CD4-positive, alpha-beta T cell treated with Interleukin-15 for 1 hour (primary cell): ENCODE measurements around the gene TMEM209.
"Not testable (repeated sequence)": the region's sequence is repeated elsewhere in the genome, so short reads cannot be mapped to it uniquely, and the experiment has no call there.

Experiments used
- DNase-seq: peaks from one replicate; pipeline ENCODE4 v3.0.0-alpha.2; 2020

The TMEM209 gene

DNA sequence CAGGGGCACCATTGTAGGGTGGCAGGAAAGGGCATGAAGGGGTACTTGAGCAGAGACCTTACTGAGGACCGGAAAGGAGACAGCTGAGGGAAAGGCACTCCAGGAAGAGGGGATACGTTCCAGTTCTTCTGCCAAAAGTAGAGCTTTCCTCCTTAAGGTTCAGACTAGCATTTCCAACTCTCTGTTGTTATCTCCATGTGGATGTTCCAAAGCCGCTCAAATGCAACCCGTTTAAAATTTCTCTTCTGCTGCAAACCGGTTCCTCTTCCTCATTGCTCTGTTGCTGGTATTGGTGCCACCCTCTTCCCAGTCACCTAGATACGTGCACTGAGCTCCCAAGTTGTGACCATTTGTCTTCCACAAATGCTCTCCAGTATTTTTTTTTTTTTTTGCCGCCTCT, 47.5 kb downstream of the TMEM209 start:
- DNase-seq: no peak

DNA sequence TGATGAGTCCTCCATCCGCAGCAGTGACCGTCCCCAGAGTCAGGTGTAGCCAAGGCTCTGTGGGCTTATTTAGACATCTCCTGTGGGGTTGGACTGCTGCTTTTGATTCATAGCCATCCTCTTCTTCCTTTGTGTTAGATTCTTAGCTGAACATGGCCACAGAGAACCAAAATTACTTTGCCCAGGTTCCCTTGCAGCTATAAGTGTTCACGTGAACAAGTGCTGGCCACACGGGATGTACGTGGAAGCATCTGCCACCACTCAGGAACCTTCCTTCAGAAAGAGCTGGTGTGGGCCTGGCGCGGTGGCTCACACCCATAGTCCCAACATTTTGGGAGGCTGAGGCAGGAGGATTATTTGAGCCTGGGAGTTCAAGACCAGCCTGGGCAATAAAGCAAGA, 49.1 kb downstream of the TMEM209 start:
- DNase-seq: no peak

DNA sequence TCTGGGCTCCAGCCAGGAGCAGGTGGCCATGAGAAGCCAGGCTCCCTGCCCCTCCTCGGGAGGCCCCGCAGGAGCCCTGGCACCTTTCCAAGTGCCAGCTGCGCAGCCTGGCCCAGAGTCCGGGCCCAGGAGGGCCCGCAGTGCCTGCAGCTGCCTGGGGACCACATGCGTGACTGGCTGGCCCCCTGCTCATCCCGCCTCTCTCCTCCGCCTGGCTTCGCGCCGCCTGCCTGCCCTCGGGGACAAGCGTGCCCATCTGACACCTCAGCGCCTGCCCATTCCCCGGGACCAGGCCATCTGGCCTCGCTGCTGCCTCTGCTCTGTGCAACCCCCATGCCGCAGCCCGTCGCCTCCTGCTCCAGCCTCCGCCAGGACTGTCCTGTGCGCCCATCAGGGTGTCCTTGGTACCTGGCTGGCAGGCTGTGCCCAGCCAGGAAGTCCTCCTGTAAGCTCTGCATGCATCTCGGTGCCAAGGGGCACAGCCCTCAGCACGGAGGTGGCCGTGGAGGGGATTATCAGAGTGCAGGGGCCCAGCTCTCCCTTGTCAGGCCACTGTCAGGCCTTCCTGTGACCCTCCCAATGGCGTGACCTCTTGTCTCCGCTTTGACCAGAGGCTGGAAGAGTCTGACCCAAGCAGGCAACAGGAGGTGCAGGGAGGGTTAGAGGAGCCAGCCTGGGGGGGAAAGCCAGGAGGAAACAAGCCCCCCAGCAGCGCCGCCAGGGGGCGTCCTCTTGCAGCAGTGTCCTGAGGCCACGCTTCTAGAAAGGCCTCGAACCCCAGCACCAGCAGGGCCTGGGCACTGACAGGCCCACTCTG, 50.5 kb downstream of the TMEM209 start:
- no peak for DNase-seq

DNA sequence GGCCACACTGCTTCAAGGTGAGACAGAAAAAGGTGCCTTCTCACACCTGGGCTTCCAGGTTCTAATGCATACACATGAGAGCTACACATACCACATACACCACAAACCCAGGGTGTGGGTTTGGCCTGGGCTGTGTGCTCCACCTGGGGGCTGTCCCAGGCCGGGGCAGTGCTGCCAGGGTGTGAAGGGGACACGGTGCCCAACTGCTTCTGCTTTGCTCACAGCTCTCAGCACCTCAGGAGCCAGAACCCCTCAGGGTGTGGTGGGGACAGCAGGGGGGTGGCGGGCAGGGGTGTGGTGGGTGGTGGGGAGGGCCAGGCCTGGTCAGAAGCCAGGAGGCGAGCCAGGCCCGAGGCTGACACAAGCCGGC, 51.1 kb downstream of the TMEM209 start:
- no peak for DNase-seq

DNA sequence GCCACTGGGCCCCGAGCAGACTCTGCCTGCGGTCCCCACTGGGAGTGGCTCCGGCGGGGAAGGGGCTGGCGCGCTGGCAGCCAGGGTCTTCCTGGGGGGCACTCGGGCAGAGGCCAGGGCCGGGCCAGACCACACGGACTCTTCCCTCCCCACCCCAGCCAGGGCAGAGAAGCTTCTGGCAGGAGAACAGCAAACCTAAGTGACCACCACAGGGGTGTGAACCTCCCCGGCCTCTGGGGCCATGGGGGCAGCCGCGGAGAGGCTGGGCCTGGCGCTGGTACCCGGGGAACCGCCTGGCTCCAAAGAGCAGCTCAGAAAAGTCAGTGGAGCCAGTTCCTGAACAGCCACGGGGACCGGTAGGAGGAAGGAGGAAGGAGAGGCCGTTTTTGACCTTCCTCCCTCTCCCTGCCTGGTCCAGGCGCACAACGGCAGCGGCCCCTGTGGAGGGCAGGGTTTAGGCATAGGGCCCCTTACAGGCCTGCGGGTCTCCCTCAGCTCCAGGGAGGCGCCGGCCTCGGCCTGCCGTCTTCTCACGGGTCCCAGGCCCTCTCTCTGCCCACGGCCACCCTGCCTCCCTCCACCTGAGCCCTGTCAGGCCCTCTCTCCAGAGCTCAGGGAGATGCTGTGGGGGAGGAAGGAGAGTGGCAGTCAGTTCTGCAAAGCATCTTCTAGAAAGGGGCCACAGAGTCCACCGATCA, 51.8 kb downstream of the TMEM209 start:
- DNase-seq: no peak

DNA sequence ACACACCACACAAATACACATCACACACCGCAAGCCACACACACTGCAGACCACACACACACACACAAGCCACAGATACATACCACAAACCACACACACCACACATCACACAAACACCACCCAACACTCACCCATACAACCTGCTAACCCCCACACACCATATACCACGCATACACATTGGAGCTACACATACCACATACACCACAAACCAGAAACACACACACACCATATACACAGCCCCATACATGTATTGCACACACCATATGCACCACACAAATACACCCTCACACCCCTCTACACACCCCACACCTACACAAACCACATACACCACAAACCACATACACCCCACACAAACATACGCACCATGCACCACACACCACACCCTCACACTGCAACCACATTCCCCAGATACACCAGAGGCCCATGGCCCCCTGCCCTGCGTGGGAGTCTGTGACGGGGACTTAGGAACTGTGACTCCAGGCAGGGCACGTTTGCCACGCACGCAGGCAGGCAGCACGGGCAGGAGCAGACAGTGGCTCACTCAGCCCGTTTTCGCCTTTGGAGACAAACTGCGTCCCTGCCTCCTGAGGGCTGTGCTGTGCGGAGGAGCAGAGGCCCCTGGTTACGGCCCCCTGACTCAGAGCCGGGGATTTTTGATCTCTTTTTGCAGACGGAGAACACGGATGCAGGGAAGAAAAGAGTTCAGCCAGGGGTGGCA, 52.6 kb downstream of the TMEM209 start:
- no peak for DNase-seq

DNA sequence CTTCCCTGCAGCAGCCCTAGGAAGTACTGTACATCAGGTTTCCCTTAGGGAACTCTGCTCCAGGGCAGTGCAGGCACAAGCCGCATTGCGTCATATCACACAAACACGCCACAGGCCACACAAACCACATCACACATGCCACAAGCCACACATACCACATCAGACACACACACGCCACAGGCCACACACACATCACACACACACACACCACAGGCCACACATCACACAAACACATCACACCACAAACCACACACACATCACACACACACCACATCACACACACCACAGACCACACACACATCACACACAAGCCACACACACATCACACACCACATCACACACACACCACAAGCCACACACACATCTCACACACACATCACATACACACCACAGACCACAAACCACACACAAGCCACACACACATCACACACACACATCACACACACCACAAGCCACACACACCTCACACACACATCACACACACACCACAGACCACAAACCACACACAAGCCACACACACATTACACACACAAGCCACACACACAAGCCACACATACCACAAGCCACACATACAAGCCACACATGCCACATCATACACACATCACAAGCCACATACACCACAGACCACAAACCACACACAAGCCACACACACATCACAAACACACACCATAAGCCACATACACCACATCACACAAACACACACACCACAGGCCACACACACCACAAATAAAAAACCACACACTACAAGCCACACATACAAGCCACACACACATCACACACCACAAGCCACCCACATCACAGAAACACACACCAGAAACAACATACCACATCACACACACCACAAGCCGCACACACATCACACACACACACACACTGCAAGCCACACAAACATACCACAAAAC, 53.4 kb downstream of the TMEM209 start:
- DNase-seq: peak; percentile 52

DNA sequence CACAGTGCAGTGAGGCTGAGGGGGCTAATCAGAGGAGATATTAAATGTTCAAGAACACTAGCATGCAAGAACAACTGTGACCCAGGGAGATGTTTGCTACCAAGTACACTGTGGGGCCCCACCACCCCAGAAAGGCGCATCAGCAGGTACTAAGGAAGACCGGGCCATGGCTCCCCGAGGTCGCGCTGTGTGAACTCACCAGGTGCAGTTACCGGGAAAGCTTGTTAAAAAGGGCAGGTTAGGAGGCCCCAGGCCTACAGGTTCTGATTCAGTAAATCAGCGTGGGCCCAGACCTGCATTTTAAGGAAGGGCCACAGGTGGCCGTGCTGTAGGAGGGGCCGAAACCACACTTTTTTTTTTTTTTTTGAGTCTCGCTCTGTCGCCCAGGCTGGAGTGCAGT, 54.6 kb downstream of the TMEM209 start:
- peak; percentile 56 for DNase-seq

DNA sequence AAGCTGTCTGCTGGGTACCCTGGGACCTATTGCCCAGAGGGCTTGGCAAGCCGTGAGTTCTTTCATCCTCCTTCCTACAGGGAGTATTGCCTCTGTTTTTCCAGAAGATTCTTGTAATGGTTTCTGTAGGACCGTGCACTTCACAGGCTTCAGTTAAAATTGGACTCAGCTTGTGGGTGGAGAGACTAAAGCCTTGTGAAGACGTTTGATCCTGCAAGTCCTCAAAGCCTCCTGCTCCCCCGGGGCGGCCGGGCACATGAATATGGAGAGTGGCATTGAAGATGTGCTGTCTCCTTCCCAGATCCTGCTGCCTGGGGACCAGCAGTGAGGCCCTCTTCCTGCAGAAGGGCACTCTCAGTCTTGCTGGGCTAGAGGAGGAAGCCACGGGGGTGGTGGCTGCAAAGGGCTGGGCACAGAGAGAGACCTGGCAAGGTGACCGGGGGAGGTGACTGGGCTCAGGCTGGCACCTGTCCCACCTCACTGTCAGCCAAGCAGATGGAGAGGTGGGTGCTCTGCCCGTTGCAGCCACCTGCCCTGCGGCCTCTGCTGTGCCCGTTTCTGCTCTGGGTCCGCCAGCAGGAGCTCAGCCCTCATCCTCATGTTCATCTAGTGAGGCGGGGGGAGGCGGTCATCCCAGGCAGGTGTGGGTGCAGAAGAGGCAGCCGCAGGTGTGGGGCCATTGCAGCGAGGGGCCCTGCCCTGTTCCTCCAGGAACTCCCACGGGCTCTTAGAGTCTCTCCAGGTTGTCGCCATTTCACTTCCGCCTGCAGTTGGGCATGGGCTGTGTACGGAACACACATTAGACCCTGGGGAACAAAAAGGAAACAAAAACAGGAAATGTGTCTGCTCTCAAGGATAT, 55.7 kb downstream of the TMEM209 start:
- peak; percentile 44 for DNase-seq

DNA sequence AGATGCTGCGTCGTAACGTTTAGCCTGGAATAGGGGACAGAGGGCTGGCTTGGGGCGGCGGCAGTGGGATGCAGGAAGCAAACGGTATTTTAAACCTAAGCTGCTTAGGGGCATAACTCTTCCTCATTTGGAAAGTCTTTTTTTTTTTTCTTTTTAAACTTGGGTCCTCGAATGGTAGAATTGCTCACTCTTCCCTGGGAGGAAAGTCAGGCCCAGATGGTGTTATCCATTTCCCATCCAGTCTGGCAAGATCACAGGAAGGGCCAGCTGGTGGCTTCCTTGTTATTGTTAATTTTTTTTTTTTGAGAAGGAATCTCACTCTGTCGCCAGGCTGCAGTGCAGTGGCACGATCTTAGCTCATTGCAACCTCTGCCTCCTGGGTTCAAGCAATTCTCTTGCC, 56.6 kb downstream of the TMEM209 start:
- DNase-seq: no peak

DNA sequence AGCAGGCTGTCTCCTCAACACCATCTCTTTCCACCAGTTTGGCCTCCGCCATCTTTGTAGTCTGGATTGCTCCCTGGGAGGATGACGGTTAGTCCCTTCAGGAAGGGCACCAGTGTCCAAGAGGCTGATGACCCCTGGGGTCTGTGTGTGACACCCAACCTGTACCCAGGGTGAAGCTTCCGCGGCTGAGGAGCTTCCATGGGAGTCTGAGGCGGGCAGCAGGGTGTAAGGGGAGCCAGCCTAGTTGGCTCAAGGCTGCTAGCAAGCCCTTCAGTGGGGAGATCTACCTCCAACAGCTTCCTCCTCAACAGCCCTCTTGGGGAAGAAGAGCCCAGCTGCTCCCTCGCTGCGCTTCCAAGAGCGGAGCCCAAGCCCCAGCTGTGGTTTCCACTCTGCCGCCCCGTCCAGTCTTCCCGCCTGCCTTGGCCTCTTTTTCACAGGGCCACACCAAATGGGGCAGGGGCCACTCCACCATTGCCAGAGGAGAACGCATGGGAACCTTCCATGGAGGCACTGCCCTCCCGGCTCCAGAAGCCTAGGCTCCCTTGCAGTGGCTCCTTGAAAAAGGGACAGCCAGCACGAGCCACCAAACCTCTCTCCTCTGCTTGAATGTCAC, 57.4 kb downstream of the TMEM209 start:
- DNase-seq: no peak

DNA sequence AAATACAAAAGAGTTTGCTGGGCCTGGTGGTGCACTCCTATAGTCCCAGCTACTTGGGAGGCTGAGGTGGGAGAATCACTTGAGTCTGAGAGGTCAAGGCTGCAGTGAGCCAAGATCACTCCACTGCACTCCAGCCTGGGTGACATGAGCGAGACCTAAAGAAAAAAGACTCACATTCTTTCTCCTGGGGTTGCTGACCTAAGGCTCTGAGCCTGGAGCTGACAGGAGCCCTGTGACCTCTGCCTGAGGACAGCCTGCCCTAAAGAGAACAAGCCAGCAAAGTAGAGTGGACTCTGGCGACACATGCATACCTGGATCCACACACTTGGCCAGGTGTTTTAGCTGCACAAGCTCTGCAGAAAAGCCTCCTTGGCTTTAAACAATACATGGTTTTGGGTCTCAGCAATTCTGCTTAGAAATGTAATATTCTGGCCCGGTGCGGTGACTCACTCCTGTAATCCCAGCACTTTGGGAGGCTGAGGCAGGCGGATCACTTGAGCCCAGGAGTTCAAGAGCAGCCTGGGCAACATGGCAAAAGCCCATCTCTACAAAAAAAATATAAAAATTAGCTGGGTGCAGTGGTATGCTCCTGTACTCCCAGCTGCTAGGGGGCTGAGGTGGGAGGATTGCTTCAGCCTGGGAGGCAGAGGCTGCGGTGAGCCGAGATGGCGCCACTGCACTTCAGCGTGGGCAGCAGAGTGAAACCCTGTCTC, 58.4 kb downstream of the TMEM209 start:
- DNase-seq: no peak

DNA sequence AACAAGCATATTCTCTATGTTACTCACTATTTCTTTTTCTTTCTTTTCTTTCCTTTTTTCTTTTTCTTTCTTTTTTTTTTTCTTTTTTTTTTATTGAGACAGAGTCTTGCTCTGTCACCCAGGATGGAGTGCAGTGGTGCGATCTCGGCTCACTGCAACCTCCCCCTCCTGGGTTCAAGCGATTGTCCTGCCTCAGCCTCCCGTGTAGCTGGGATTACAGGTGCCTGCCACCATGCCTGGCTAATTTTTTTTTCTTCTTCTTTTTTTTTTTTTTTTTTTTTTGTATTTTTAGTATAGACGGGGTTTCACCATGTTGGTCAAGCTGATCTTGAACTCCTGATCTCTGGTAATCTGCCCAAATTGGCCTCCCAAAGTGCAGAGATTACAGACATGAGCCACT, 59.1 kb downstream of the TMEM209 start:
- not testable (repeated sequence) for DNase-seq

DNA sequence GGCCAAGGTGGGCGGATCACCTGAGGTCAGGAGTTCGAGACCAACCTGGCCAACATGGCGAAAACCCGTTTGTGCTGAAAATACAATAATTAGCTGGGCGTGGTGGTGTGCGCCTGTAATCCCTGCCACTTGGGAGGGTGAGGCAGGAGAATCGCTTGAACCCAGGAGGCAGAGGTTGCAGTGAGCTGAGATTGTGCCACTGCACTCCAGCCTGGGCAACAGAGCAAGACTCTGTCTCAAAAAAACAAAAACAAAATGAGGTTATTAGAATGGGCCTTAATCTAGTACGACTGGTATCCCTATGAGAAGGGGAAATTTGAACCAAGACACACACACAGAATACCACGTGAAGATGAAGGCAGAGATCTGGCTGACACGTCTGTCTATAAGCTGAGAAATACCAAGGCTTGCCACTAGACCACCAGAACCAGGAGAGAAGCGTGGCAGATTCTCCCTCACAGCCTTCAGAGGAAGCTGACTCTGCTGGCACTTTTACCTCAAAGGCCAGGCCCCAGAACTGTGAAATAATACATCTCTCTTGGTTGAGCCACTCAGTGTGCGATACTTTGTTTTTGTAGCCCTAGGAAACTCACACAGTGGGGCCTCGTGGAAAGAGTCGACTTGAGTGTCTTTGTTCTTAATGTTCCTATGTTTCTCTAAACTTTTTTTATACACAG, 59.6 kb downstream of the TMEM209 start:
- DNase-seq: no peak

DNA sequence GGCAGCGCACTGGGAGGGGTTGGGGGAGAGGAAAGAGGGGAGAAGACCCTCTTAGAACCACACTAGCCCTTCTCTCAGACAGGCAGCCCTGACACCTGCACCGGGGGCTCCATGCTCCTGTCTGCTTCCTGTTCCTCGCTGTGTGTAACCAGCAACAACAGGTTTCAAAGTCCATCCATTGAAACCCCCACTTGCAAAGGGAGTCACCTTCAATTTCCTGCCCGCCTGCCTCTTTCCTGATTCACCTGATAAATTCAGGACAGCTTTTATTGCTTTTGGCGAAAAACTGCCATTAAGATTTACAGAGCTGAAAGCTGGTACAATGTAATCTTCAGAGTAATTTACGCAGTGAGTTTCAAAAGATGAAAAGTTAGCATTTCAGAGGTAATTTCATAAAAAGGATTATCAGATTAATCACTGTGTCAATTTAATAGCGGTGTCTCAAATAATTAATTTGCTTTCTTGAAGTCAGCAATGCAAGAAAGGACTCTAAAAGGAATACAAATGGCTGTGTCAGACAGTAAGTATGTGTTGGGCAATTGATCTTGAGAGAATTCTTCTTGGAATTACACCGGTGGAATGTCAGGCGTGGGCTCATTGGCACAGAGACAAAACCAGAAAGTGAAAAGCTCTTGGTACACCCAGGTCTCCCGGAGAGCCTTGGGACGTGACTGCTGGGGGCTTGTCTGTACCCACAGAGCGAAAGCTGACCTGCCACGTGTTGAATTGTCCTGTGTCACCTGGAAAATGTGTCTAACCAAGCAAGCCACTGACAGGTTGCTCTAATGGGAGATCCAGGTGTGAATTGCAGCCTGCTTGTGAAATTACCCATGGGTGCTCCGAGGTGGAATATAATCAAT, 60.7 kb downstream of the TMEM209 start:
- no peak for DNase-seq

DNA sequence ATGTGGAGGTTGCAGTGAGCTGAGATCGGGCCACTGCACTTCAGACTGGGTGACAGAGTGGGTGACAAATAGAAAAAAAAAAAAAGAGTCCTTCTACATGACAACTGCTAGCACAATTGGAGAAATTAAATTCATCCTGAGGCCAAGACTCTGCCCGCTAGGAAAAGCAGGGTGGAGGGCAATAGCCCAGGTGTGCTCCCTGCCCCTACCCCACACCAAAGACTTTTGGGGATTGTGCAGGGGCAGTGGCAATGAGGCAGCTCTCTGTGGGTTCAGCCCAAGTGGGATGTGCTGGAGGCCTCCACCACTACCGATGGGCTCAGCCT, 61.3 kb downstream of the TMEM209 start:
- DNase-seq: no peak

DNA sequence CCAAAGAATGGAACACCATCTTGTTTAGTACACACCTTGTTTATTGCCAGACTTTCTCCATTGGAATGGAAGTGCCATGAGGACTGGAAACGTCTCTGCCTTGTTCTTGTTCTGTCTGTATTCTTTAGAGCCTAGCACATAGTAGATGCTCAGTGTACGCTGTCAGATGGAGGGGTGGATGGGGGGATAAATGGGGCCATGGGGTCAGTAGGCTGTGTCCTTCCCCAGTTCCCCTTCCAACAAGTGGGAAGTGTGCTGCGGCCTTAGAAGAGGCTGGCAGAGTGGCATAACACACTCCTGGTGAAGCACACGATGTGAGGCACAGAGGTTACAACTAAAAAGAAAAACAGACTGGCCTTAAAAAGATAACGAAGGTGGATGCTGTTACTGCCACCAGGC, 61.9 kb downstream of the TMEM209 start:
- no peak for DNase-seq

DNA sequence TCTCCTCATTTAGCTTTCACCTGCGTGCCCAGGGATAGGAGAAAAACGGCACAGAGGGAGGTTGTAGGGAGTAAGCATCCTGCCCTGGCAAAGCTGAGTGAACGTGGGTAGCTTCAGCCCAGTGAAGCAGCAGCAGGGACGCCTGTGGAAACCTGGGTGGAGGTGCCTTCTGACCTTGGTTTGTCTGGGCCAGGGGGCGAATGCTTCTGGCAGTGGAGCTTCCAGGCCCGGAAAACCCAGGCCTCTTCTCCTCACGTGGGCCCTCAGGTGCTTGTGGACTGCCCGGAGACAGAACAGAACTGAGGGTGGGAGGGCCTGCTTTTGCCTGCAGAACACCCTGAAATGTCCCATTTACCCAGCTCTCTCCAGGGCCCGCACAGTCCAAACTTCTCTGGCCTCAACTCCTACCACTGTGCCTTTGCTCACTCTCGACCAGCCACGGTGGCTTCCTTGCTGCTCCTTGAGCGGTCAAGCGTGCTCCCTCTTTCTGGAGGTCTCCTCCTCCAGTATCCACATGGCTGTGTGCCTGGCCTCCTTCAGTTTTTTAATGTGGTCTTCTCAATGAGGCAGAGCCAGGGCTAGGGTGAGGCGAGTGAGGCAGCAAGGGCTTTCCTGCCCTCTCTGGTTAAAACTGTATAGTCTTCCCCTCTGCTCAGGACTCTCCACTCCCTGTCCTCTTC, 62.4 kb downstream of the TMEM209 start:
- no peak for DNase-seq
